Lower leg skin (tissue), 4 donors: ENCODE measurements around the gene IL1B. TPM values are rescaled to one million over a fixed set of nuclear protein-coding genes. Genes with fewer than 3 reads are reported as not detected.
"Not testable (repeated sequence)": the region's sequence is repeated elsewhere in the genome, so short reads cannot be mapped to it uniquely, and the experiment has no call there.

Experiments
- DNase-seq, 2 donors: peaks; one replicate each; pipeline ENCODE4 v3.0.0-alpha.2; 2019; ENCODE audit warnings: low spot score in 2 of 2
- H3K4me3 ChIP-seq: fragments of 200-600 bp; sonication (generic); 2 replicates; pipeline ENCODE4 v1.5.1; 2017; ENCODE audit warnings: mild to moderate bottlenecking, low read depth; ENCODE audit not compliant: poor library complexity, severe bottlenecking
- CTCF ChIP-seq, 3 donors: fragments of 450-650 bp; IDR thresholded peaks; one replicate each; pipeline ENCODE4 v1.5.1; 2016; ENCODE audit warnings: antibody characterized with exemption in 3 of 3, mild to moderate bottlenecking in 3 of 3, moderate library complexity in 2 of 3
- POLR2A ChIP-seq, 2 donors: fragments of 450-650 bp; IDR thresholded peaks; one replicate each; pipeline ENCODE4 v1.6.1; 2016 to 2017; ENCODE audit warnings: antibody characterized with exemption in 2 of 2, mild to moderate bottlenecking in 1 of 2, moderate library complexity in 1 of 2
- WGBS, 2 donors: methylation state at CpG; one replicate each; pipeline ENCODE4 v1.1.5; 2018; 5-methylcytosine and 5-hydroxymethylcytosine counted together
- intact Hi-C: fragments of 100-400 bp; cut with DNase I; formaldehyde crosslinking; loops from one replicate; pipeline ENCODE4 v1.15.0; 2023; ENCODE audit warnings: low total_unique reads
- total RNA-seq, 4 donors: library from RNA; depleted of rRNA; stranded (reverse); fragments of >200 nt; gene quantifications; one replicate each; pipeline ENCODE4 v1.1.0, GENCODE V29; 2016

IL1B gene
- total RNA-seq, 4 donors from 2014 or later, result 0.47 TPM; not detected in 3

GRCh38 chr2:112866128-112866835 is 29.7 kb upstream of the IL1B start:
- intact Hi-C loops, result no loop called here
- 84 to 85% methylated on average over 8 of the region's 8 CpGs for WGBS, 2 donors
- DNase-seq, result no peak
- TF ChIP-seq CTCF (IDR thresholded peaks at IDR 0.05) (no peak), POLR2A (IDR thresholded peaks at IDR 0.05) (no peak)
- no peak overlapping the region for H3K4me3 ChIP-seq

- TF ChIP-seq POLR2A (IDR thresholded peaks at IDR 0.05) (no peak), CTCF (IDR thresholded peaks at IDR 0.05) (no peak)
- intact Hi-C loops, result no loop called here
- no peak overlapping the region for H3K4me3 ChIP-seq
- 79 to 80% methylated on average over 1 of the region's 1 CpG for WGBS, 2 donors
- no peak for DNase-seq
Measured at GRCh38 chr2:112864072-112864471, 27.5 kb upstream of the IL1B start.

- H3K4me3 ChIP-seq, DNase-seq, intact Hi-C loops: not testable (repeated sequence)
- WGBS, 2 donors, result 78 to 81% methylated on average over 6 of the region's 6 CpGs
Measured at GRCh38 chr2:112859406-112860183, 23.0 kb upstream of the IL1B start.

- TF ChIP-seq CTCF (IDR thresholded peaks at IDR 0.05), result no peak
- TF ChIP-seq POLR2A (IDR thresholded peaks at IDR 0.05), result no peak
- no peak for DNase-seq
Measured at GRCh38 chr2:112850588-112850987, 14.0 kb upstream of the IL1B start.

GRCh38 chr2:112849956-112850355 is 13.4 kb upstream of the IL1B start:
- intact Hi-C loops, result no loop called here
- DNase-seq, result no peak
- TF ChIP-seq CTCF (IDR thresholded peaks at IDR 0.05) (no peak), POLR2A (IDR thresholded peaks at IDR 0.05) (no peak)
- WGBS, 2 donors, result 94 to 95% methylated on average over 11 of the region's 11 CpGs
- H3K4me3 ChIP-seq, result no peak overlapping the region

More at GRCh38 chr2:112850588-112850987, 14.0 kb upstream of the IL1B start:
- no peak overlapping the region for H3K4me3 ChIP-seq
- 80 to 84% methylated on average over 5 of the region's 5 CpGs for WGBS, 2 donors
- intact Hi-C loops, result no loop called here

- intact Hi-C loops, result no loop called here
- WGBS, 2 donors, result 57 to 83% methylated on average over 1 of the region's 1 CpG
Measured at GRCh38 chr2:112848833-112849232, 12.3 kb upstream of the IL1B start.

More at GRCh38 chr2:112848833-112849232, 12.3 kb upstream of the IL1B start:
- no peak for TF ChIP-seq CTCF (IDR thresholded peaks at IDR 0.05)
- TF ChIP-seq POLR2A (IDR thresholded peaks at IDR 0.05), result no peak
- H3K4me3 ChIP-seq, result no peak overlapping the region
- DNase-seq, result peak in 1 of 2 donors; percentile 42
